Measurements from ENCODE around the gene SPOCK1.

The SPOCK1 gene

GRCh38 chr5:136994154-136994553 is 505.0 kb downstream of the SPOCK1 start:
- no peaks in the 10 kb centered on the region for H3K27me3 ChIP-seq (ENCODE audit: insufficient read depth, poor library complexity, severe bottlenecking)
- H3K27ac ChIP-seq (replicated peaks), result no peak overlapping the region
- no peak for DNase-seq (ENCODE audit: low read depth in 1 of 2, low spot score in 1 of 2)
- H3K4me3 ChIP-seq (replicated peaks; ENCODE audit: insufficient read depth, low read length), result no peak overlapping the region
- TF ChIP-seq POLR2AphosphoS5 (IDR thresholded peaks at IDR 0.05; ENCODE audit: low read depth) (no peak), CTCF (IDR thresholded peaks at IDR 0.05; ENCODE audit: insufficient read depth, low read length) (no peak), GABPA (IDR thresholded peaks at IDR 0.05; ENCODE audit: low read depth) (no peak), REST (IDR thresholded peaks at IDR 0.05; ENCODE audit: insufficient replicate concordance, low read depth) (no peak), SPI1 (IDR thresholded peaks at IDR 0.05; ENCODE audit: borderline replicate concordance, low read depth) (no peak)

GRCh38 chr5:136992796-136993489 is 506.2 kb downstream of the SPOCK1 start:
- no peak for TF ChIP-seq GABPA (IDR thresholded peaks at IDR 0.05; ENCODE audit: low read depth)
- no peak for TF ChIP-seq REST (IDR thresholded peaks at IDR 0.05; ENCODE audit: insufficient replicate concordance, low read depth)
- TF ChIP-seq CTCF (IDR thresholded peaks at IDR 0.05; ENCODE audit: insufficient read depth, low read length), result no peak
- TF ChIP-seq SPI1 (IDR thresholded peaks at IDR 0.05; ENCODE audit: borderline replicate concordance, low read depth), result no peak
- no peak for TF ChIP-seq POLR2AphosphoS5 (IDR thresholded peaks at IDR 0.05; ENCODE audit: low read depth)
- DNase-seq (ENCODE audit: low read depth in 1 of 2, low spot score in 1 of 2), result no peak
- Histone ChIP-seq H3K27ac (replicated peaks) (no peak overlapping the region), H3K27me3 (ENCODE audit: insufficient read depth, poor library complexity, severe bottlenecking) (no peaks in the 10 kb centered on the region), H3K4me3 (replicated peaks; ENCODE audit: insufficient read depth, low read length) (no peak overlapping the region)

- DNase-seq (ENCODE audit: low read depth in 1 of 2, low spot score in 1 of 2), result no peak
- TF ChIP-seq POLR2AphosphoS5 (IDR thresholded peaks at IDR 0.05; ENCODE audit: low read depth), result no peak
- no peak for TF ChIP-seq GABPA (IDR thresholded peaks at IDR 0.05; ENCODE audit: low read depth)
- no peak for TF ChIP-seq REST (IDR thresholded peaks at IDR 0.05; ENCODE audit: insufficient replicate concordance, low read depth)
- no peak for TF ChIP-seq SPI1 (IDR thresholded peaks at IDR 0.05; ENCODE audit: borderline replicate concordance, low read depth)
- TF ChIP-seq CTCF (IDR thresholded peaks at IDR 0.05; ENCODE audit: insufficient read depth, low read length), result no peak
- no peak overlapping the region for H3K4me3 ChIP-seq (replicated peaks; ENCODE audit: insufficient read depth, low read length)
- H3K27me3 ChIP-seq (ENCODE audit: insufficient read depth, poor library complexity, severe bottlenecking), result no peaks in the 10 kb centered on the region
- no peak overlapping the region for H3K27ac ChIP-seq (replicated peaks)
Observed at GRCh38 chr5:136985785-136986475, 513.2 kb downstream of the SPOCK1 start.

All from HL-60 (cell line).